Fibroblast of gingiva (primary cell): ENCODE results near the gene SLC2A1.

Experiments
- DNase-seq: peaks from one replicate; pipeline ENCODE4 v3.0.0-alpha.2; 2011; ENCODE audit warnings: low read depth

SLC2A1 gene

DNA sequence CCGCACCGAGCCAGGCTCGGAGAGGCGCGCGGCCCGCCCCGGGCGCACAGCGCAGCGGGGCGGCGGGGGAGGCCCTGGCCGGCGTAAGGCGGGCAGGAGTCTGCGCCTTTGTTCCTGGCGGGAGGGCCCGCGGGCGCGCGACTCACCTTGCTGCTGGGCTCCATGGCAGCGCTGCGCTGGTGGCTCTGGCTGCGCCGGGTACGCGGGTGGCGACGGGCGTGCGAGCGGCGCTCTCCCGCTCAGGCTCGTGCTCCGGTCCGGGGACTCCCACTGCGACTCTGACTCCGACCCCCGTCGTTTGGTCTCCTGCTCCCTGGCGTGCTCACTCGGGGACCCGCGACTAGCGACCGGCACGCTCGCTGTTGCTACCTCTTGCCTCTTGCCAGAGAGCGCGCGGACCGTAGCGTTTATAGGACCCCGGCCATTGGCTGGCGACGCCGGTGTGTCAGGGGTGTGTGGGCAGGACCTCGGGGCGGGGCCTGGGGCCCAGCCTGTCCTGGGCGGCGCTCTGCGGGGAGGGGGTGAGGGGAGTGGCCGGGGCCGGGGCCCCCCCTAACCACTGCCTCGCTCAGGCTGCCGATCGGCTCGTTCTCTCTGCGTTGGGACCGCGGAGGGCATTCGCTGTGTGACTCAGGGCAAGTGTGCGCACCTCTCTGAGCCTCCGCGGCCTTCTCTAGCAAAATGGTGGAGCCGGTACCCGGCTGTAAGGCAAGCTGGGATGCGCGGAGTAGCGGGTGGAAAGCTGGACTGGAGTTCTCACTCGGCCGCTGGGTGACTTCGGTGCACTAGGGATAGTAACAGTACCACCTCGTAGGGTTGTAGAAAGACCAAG lies at the start of gene SLC2A1:
TSS of gene SLC2A1 (minus strand) at position 381 of the 832 bp plus-strand sequence. CDS start at position 164, 217 bp downstream.
- peak; percentile 91 for DNase-seq

DNA sequence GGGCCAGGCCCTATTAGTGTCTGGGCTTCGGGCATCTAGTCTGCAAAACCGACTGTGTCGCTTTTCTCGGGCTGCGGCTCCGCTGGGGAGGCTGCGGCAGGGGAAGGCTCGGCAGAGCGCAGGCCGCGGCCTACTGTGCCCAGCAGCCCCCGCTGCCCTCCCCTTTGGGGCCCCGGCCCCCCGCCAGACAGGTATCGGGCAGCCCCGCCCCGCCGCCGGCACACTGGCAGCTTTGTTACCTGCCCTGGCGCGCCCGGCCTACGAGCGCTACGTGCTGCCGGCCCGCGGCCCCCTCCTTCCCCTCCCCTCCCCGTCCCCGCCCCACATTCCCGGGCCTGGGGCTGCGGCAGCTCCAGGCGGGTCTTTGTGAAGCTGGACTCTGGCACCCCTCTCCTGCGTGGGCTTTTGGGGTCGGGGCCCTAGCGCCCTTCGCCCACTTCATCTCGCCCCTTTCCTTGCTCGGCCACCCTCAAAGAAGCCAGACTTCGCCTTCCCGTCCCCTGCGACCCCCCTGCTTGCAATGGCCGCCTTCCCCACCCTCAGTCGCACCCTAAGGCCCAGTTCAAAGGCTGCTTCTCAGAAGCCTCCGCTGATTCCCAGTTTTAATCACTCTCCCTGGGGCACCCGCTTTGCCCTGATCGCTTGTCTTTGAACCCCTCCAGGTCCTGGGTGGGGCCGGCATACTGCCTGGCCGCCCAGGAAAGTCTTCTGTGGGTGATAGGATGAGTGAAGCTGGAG lies 48.9 kb upstream of the SLC2A1 start:
- no peak for DNase-seq

DNA sequence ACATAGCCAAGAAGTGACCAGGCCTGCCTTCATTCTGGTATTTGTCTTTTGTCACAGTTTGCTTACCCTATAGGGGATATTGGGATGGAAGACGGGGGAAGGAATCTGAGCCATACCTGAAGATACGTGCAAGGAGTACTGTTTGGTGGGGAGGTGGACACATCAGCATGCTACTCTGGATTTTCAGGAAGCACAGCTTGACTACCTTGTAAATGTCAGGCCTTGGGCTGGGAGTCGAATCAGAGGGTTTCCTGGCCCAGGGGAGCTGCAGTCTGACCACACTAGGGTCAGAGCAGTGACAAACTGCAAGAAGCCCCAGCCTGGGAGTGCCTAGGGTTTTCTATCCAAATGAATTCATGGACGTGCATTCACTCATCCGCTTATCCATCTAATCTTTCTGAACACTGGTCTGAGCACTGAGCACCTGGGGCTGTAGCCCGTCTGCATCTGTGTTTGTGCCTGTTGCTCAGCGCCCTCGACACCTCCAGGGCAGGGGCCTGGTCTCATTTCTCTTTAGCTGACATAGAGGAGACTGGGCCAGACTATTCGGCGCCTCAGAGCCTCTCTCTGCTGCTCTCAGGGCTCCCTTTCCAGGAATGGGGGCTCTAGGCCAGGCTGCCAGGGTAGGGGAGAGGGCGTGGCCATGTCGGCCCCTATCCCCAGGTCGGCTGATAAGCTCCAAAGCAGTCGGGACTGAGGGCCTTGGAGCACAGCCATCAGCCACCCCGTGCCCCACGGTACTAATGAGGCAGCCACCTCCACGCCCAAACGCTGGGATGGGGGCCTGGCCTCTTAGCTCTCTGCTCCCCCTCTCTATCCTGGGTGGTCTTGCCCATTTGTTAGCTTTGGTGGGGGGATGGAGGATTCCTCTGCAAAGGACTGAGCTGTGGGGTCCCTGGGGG lies 47.0 kb upstream of the SLC2A1 start:
- DNase-seq, result no peak

- DNase-seq, result no peak
These were observed 46.2 kb upstream of the SLC2A1 start for GRCh38 chr1:43004587-43005459.

GRCh38 chr1:43002766-43003165 lies 44.1 kb upstream of the SLC2A1 start:
- no peak for DNase-seq

DNA sequence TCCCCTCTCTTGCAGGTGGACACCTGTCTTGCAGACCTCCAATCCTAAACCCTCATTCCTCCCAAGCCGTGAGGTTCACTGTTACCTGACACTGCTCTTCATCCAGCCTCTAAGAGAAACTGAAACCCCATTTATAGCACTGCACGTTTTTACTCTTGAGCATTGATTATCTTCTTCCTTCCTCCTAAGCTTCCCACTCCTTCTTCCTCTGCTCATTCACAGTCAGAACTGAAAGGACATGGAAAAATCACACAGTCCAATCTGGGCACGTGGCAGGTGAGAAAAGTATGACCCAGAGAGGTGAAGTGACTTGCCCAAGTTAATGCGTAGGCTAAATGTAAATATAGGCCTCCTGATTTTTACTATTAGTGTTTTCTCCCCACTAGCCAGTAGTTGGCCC lies 43.4 kb upstream of the SLC2A1 start:
- DNase-seq, result no peak

DNA sequence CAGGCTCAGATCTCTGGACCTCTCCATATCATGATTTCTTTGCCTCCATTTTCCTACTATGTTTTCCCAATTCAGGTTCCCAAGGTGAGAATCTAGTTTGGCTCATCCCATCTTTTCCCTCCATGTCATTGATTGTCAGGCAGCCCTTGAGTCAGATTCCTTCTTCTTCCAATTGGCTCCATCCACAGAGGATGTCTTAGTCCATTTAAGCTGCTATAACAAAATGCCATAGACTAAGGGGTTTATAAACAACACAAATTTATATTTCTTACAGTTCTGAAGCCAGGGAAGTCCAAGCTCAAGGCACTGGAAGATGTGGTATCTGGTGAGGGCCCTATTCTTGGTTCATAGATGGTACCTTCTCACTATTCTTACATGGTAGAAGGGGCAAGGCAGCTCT lies 42.8 kb upstream of the SLC2A1 start:
- DNase-seq, result no peak

DNA sequence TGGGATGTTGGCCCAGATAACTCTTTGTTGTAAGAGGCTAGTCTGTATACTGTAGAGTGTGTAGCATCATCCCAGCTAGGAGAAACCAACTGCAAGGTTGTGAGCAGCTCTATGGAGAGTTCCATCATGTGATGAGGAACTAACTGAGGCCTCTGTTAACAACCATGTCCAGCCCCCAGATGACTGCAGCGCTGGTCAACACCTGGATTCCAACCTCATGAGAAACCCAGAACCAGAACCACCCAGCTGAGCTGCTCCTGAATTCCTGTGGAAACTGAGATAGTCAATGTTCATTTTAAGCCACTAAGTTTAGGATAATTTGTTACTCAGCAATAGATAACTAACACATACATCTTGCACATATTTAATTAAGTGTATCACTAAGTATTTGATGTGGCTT lies 41.6 kb upstream of the SLC2A1 start:
- no peak for DNase-seq

DNA sequence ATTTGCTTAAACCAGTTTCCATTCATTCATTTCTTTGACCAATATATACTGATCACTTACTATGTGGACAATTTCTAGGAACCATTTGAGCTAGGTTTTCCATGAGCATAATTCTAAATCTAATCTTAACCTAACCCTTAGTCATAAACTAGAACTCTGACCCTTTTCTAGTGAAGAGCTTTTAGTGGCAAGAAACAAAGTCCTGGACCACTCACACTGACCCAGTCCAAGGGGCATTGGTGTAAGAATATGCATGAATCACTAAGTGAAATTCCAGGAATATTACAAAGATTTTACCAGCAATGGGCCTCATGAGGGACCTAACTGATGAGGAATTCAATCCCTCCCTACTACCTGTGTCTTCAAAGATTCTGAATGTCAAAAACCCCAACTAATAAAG lies 40.6 kb upstream of the SLC2A1 start:
- no peak for DNase-seq

- no peak for DNase-seq
These were observed 39.7 kb upstream of the SLC2A1 start for GRCh38 chr1:42998386-42998785.

- DNase-seq, result no peak
These were observed 37.8 kb upstream of the SLC2A1 start for GRCh38 chr1:42996384-42996970.

- DNase-seq, result no peak
These were observed 35.0 kb upstream of the SLC2A1 start for GRCh38 chr1:42993502-42994136.

- DNase-seq, result no peak
These were observed 33.4 kb upstream of the SLC2A1 start for GRCh38 chr1:42992054-42992571.

GRCh38 chr1:42990757-42991346 lies 32.2 kb upstream of the SLC2A1 start:
- DNase-seq, result no peak

GRCh38 chr1:42983693-42984092 lies 25.0 kb upstream of the SLC2A1 start:
- no peak for DNase-seq

- DNase-seq, result no peak
These were observed 24.6 kb upstream of the SLC2A1 start for GRCh38 chr1:42983253-42983652.

DNA sequence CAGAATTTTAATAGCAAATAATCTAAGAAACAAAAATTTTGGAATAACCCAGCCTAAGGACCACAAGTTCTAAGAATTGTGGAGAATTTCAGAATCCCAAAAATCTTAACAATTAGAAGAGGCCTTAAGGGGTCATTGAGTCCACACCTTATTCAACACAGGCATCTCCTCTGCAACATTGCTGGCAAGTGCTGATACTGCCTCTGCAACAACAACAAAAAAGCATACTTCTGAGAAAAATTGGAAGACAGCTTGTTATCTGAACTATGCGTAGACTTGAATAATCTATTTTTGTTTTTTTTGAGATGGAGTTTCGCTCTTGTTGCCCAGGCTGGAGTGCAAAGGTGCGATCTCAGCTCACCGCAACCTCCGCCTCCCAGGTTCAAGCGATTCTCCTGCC lies 24.0 kb upstream of the SLC2A1 start:
- no peak for DNase-seq

GRCh38 chr1:42981871-42982270 lies 23.2 kb upstream of the SLC2A1 start:
- no peak for DNase-seq

GRCh38 chr1:42981255-42981805 lies 22.7 kb upstream of the SLC2A1 start:
- DNase-seq, result no peak
